Endothelial cell (in vitro differentiated cells): ENCODE results near the gene NBAS. TPM values are rescaled to one million over a fixed set of nuclear protein-coding genes. Genes with fewer than 3 reads are reported as not detected.

Experiments
- DNase-seq: peaks from one replicate; pipeline ENCODE4 v3.0.0; 2021; ENCODE audit warnings: low spot score
- H3K27ac Mint-ChIP-seq: one replicate; pipeline ENCODE4 v1.8.0; 2021; ENCODE audit warnings: mixed read lengths, inconsistent platforms; ENCODE audit not compliant: unreplicated experiment
- H3K27me3 Mint-ChIP-seq: one replicate; pipeline ENCODE4 v1.8.0; 2021; ENCODE audit warnings: mild to moderate bottlenecking, moderate library complexity, mixed read lengths, inconsistent platforms; ENCODE audit not compliant: unreplicated experiment
- H3K36me3 Mint-ChIP-seq: one replicate; pipeline ENCODE4 v1.8.0; 2021; ENCODE audit warnings: mild to moderate bottlenecking, low read depth, mixed read lengths, inconsistent platforms; ENCODE audit not compliant: unreplicated experiment
- H3K4me1 Mint-ChIP-seq: one replicate; pipeline ENCODE4 v1.8.0; 2021; ENCODE audit warnings: mild to moderate bottlenecking, mixed read lengths, inconsistent platforms; ENCODE audit not compliant: unreplicated experiment
- H3K4me3 Mint-ChIP-seq: one replicate; pipeline ENCODE4 v1.8.0; 2021; ENCODE audit warnings: mild to moderate bottlenecking, mixed read lengths, inconsistent platforms; ENCODE audit not compliant: unreplicated experiment
- H3K9me3 Mint-ChIP-seq: one replicate; pipeline ENCODE4 v1.8.0; 2021; ENCODE audit warnings: mixed read lengths, inconsistent platforms; ENCODE audit not compliant: unreplicated experiment
- total RNA-seq: library from RNA; stranded (reverse); fragmentation: NEBNext Ultra II Directional; extraction: Animal tissue kit (Norgen Biotek cat#: 25700); gene quantifications from one replicate; pipeline ENCODE4 v1.2.1, GENCODE V29; 2021; ENCODE audit not compliant: unreplicated experiment
- TF ChIP-seq, protein P1 (sequence below): fragments of 200-600 bp; sonication (generic); IDR thresholded peaks from one replicate; pipeline ENCODE4 v1.5.0; 2021; ENCODE audit warnings: antibody characterized with exemption; ENCODE audit not compliant: unreplicated experiment

NBAS gene
- total RNA-seq, 1 donor from 2014 or later, result 52.8 TPM

DNA sequence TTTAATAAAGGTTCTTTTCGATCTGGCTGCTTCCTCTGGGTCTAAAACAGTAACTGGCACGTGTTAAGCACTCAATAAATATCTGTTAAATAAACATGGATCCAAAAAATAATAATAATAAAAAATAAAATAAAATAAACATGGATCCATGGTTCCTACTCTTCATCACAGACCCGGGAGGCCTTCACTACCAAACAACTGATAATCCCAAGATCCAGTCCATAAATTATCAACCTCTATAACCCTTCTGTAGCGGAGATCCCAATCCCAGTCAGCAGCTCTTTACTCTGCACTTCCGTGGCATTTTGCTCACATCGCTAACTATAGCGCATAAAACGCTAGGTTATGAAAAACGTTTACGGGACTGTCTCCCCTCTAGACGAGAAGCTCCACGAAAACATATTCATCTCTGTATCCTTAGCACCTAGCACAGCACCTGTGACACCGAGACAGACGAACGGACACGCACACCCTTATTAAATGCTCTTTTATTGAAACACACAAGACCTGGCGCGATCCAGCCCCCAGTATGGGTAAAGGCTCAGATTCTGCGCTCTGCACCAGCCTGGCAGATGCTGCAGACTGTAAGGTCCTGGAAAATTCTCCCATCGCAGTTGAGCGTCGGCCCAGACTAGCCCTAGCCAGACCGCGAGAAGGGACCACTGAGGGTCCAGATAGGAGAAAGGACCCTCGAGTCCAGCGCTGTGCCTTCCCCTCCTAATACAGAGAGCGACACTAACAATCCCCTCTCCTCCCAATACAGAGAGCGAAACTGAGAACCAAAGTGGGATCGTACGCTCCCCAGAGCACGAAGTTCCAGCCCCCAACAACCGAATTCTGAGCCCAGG is 770 bp downstream of the NBAS start:
- Mint-ChIP-seq H3K4me1 (peaks cover 44% of the 10 kb centered on the region), H3K27me3 (peaks cover 9% of the 10 kb centered on the region), H3K4me3 (peak overlapping the region; percentile 99), H3K36me3 (peaks cover 3% of the 10 kb centered on the region), H3K9me3 (no peaks in the 10 kb centered on the region), H3K27ac (peak overlapping the region; percentile 95)
- DNase-seq, result peak; percentile 31
- TF ChIP-seq, protein P1, sequence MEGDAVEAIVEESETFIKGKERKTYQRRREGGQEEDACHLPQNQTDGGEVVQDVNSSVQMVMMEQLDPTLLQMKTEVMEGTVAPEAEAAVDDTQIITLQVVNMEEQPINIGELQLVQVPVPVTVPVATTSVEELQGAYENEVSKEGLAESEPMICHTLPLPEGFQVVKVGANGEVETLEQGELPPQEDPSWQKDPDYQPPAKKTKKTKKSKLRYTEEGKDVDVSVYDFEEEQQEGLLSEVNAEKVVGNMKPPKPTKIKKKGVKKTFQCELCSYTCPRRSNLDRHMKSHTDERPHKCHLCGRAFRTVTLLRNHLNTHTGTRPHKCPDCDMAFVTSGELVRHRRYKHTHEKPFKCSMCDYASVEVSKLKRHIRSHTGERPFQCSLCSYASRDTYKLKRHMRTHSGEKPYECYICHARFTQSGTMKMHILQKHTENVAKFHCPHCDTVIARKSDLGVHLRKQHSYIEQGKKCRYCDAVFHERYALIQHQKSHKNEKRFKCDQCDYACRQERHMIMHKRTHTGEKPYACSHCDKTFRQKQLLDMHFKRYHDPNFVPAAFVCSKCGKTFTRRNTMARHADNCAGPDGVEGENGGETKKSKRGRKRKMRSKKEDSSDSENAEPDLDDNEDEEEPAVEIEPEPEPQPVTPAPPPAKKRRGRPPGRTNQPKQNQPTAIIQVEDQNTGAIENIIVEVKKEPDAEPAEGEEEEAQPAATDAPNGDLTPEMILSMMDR, result no peak

DNA sequence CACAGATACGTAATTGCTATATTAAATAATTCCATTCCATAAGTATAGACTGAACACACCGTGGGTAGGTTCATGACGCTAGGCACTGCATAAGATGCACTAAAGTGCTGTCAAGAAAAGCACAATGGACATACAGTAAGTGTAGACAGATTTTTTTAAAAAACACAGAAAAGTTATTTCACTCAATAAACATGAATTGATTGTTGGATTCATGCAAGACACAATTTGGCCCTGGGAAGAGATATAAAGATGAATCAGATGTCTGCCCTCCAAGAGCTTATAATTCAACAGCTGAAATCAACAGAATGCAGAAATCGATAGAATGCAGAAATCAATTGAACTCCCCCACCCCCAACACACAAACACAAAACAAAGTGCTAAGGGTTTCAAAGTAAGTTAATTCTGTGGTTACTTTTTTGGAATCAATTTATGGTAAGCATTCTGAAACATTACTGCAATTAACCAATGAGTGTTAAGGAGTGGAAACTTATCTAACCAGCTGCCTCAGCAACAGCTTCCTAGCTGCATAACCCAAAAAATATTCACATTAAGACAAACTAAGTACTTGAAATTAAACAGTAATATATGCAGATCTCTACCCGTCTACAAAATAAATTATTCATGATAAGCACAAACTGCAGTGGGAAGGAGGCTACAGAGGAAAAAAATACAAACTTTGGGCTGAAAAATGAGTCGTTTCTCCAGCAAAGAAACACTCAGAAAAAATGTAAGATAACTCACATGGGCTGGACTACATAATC is 1.6 kb downstream of the NBAS start:
- peak overlapping the region; percentile 76 for H3K4me3 Mint-ChIP-seq
- no peak overlapping the region for H3K27ac Mint-ChIP-seq
- H3K36me3 Mint-ChIP-seq, result peaks cover 3% of the 10 kb centered on the region
- DNase-seq, result no peak
- TF ChIP-seq, protein P1, result no peak
- peaks cover 44% of the 10 kb centered on the region for H3K4me1 Mint-ChIP-seq
- H3K27me3 Mint-ChIP-seq, result peaks cover 9% of the 10 kb centered on the region
- no peaks in the 10 kb centered on the region for H3K9me3 Mint-ChIP-seq

DNA sequence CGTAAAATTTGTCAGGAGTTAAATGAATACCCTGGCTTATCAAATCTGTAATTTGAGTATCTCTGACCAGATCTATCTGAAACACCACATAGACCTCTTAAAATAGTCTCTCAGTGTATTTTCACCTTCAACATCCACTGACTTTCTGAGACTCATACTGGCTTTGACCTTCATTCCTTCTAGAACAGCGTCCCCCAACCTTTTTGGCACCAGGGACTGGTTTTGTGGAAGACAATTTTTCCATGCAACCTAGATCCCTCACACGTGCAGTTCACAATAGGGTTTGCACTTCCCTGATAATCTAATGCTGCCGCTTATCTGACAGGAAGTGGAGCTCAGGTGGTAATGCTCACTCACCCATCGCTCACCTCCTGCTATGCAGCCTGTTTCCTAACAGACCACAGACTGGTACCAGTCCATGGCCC is 3.2 kb downstream of the NBAS start:
- TF ChIP-seq, protein P1, result no peak
- no peak overlapping the region for H3K4me3 Mint-ChIP-seq
- no peaks in the 10 kb centered on the region for H3K9me3 Mint-ChIP-seq
- H3K27me3 Mint-ChIP-seq, result peaks cover 9% of the 10 kb centered on the region
- peaks cover 3% of the 10 kb centered on the region for H3K36me3 Mint-ChIP-seq
- no peak overlapping the region for H3K27ac Mint-ChIP-seq
- peaks cover 39% of the 10 kb centered on the region for H3K4me1 Mint-ChIP-seq
- no peak for DNase-seq

DNA sequence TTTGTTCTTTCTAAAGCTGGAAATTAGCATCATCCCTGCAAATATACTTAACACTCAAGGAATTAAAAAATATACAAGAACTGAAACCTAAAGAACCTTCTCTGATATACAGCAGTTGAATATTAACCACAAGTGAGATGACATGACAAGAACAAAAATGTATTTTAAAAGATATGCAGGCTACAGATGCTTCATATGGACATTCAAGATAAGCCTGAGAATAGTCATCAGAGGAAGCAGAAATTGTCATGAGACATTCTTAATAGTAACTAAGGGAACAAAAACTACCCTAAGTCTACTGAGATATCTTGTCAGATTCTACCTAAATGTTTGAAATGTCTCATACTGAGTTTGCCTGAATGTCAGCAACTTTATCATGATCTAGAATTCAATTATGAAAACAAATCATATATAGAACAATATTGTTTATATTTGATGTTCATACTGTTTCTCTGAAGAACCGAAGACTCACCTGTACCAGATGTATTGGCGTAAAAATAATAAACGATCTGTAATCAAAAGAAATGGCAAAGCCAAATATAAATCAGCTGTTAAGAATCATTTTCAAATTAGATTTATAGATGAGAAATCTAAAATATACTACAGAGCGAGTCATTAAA is 4.7 kb downstream of the NBAS start:
- H3K36me3 Mint-ChIP-seq, result peaks cover 3% of the 10 kb centered on the region
- no peak overlapping the region for H3K27ac Mint-ChIP-seq
- H3K4me3 Mint-ChIP-seq, result no peak overlapping the region
- H3K4me1 Mint-ChIP-seq, result peaks cover 25% of the 10 kb centered on the region
- TF ChIP-seq, protein P1, result no peak
- DNase-seq, result no peak
- H3K9me3 Mint-ChIP-seq, result no peaks in the 10 kb centered on the region
- peaks cover 6% of the 10 kb centered on the region for H3K27me3 Mint-ChIP-seq
